GM12878 (cell line): ENCODE results near the gene IFIT1. TPM values are rescaled to one million over a fixed set of nuclear protein-coding genes. Genes with fewer than 3 reads are reported as not detected.

Experiments
- ATAC-seq: fragments of 200-7000 bp; cut with Tn5 transposase; 3 replicates; pipeline ENCODE4 v1.9.1; 2020; ENCODE audit warnings: mild to moderate bottlenecking, moderate library complexity
- BruUV-seq: library from RNA; stranded (reverse); fragments of 400-500 nt; replicated peaks from 2 replicates; lab custom pipeline; 2021; lab: Mats Ljungman, UMichigan
- CTCF ChIA-PET: fragments of 300-600 bp; sonication (Branson Sonifier 250); formaldehyde crosslinking; extraction: SDS; loops from one replicate; lab custom pipeline; 2021; ENCODE audit warnings: inconsistent platforms; lab: Yijun Ruan, JAX
- POLR2A ChIA-PET: fragments of 350-600 bp; formaldehyde crosslinking; extraction: SDS; loops from one replicate; lab custom pipeline; 2021; ENCODE audit warnings: inconsistent platforms; lab: Charles Lee
- RAD21 ChIA-PET: fragments of 300-600 bp; sonication (Branson Sonifier 250); formaldehyde crosslinking; loops from one replicate; lab custom pipeline; 2023; ENCODE audit warnings: antibody characterized with exemption; ENCODE audit not compliant: unreplicated experiment; lab: Charles Lee
- SMC1A ChIA-PET: fragments of 300-600 bp; sonication (Branson Sonifier 250); formaldehyde crosslinking; loops from one replicate; lab custom pipeline; 2023; ENCODE audit not compliant: unreplicated experiment, uncharacterized antibody; lab: Charles Lee
- DNase-seq: peaks from one replicate; pipeline ENCODE4 v3.0.0-alpha.2; 2011; ENCODE audit warnings: low read depth, low spot score
- FAIRE-seq: peaks from 3 replicates; lab custom pipeline; 2011; peaks lifted over from hg19 to GRCh38; lab: Jason Lieb, UNC
- H2AFZ ChIP-seq: 2 replicates; pipeline ENCODE4 v1.6.0; 2011; ENCODE audit warnings: low read depth, low read length, control low read depth; ENCODE audit not compliant: control insufficient read depth
- H3K27ac ChIP-seq: 2 replicates; pipeline ENCODE4 v1.5.1; 2011; ENCODE audit warnings: control low read depth; ENCODE audit not compliant: control insufficient read depth, insufficient read depth
- H3K27me3 ChIP-seq, 2 experiments: replicated peaks in 1 of 2; 2 replicates each; pipeline versions ENCODE4 v1.6.0 to v1.6.1; 2011; ENCODE audit warnings: low read length in 1 of 2; ENCODE audit not compliant: control insufficient read depth in 2 of 2, insufficient read depth in 2 of 2
- H3K36me3 ChIP-seq, 2 experiments: 2 replicates each; pipeline ENCODE4 v1.5.1; 2011; ENCODE audit warnings: low read length in 1 of 2; ENCODE audit not compliant: control insufficient read depth in 2 of 2, insufficient read depth in 2 of 2
- H3K4me1 ChIP-seq: 2 replicates; pipeline ENCODE4 v1.6.1; 2011; ENCODE audit warnings: mild to moderate bottlenecking, low read length, moderate library complexity, mixed read lengths; ENCODE audit not compliant: control insufficient read depth, insufficient read depth
- H3K4me2 ChIP-seq: 2 replicates; pipeline ENCODE4 v1.6.0; 2011; ENCODE audit warnings: control low read depth; ENCODE audit not compliant: control insufficient read depth, insufficient read depth
- H3K4me3 ChIP-seq: fragments of 200-600 bp; sonication (generic); 2 replicates; pipeline ENCODE4 v1.5.1; 2016
- H3K79me2 ChIP-seq: 2 replicates; pipeline ENCODE4 v1.6.0; 2011; ENCODE audit warnings: low read length; ENCODE audit not compliant: control insufficient read depth, insufficient read depth
- H3K9ac ChIP-seq: 2 replicates; pipeline ENCODE4 v1.8.0; 2011; ENCODE audit warnings: low read length, control low read depth, mixed read lengths; ENCODE audit not compliant: control insufficient read depth, insufficient read depth
- H3K9me3 ChIP-seq: replicated peaks from 3 replicates; pipeline ENCODE4 v1.5.1; 2011; ENCODE audit warnings: mild to moderate bottlenecking, low read length; ENCODE audit not compliant: control insufficient read depth, insufficient read depth
- H4K20me1 ChIP-seq: 2 replicates; pipeline ENCODE4 v1.6.0; 2011; ENCODE audit not compliant: control insufficient read depth, insufficient read depth
- CBX3 ChIP-seq: fragments of 200-600 bp; sonication (generic); IDR thresholded peaks from 2 replicates; pipeline ENCODE4 v1.6.1; 2016; ENCODE audit warnings: low read depth, borderline replicate concordance
- CREM ChIP-seq: IDR thresholded peaks from 2 replicates; pipeline ENCODE4 v1.6.1; 2014; ENCODE audit warnings: antibody characterized with exemption, low read depth
- ESRRA ChIP-seq: IDR thresholded peaks from 2 replicates; pipeline ENCODE4 v1.6.1; 2012; ENCODE audit warnings: mild to moderate bottlenecking, low read length, improper control_type of control experiment
- JUNB ChIP-seq: IDR thresholded peaks from 2 replicates; pipeline ENCODE4 v1.6.1; 2016; ENCODE audit warnings: antibody characterized with exemption, mild to moderate bottlenecking
- KLF5 ChIP-seq: fragments of 450-650 bp; IDR thresholded peaks from 2 replicates; pipeline ENCODE4 v1.6.1; 2014; ENCODE audit warnings: mild to moderate bottlenecking; ENCODE audit not compliant: partially characterized antibody
- MYC ChIP-seq: IDR thresholded peaks from 2 replicates; pipeline ENCODE4 v1.6.1; 2011; ENCODE audit warnings: mild to moderate bottlenecking, low read length, moderate library complexity, inconsistent platforms; ENCODE audit not compliant: insufficient read depth, insufficient replicate concordance, insufficient read length, severe bottlenecking
- NBN ChIP-seq: fragments of 450-650 bp; IDR thresholded peaks from 2 replicates; pipeline ENCODE4 v1.6.1; 2016
- NFXL1 ChIP-seq: fragments of 450-650 bp; IDR thresholded peaks from 2 replicates; pipeline ENCODE4 v1.6.1; 2017; ENCODE audit warnings: antibody characterized with exemption, mild to moderate bottlenecking, borderline replicate concordance
- STAT3 ChIP-seq: IDR thresholded peaks from 2 replicates; pipeline ENCODE4 v1.6.1; 2011; ENCODE audit warnings: low read depth, low read length, improper control_type of control experiment
- SUPT20H ChIP-seq: IDR thresholded peaks from 2 replicates; pipeline ENCODE4 v1.6.1; 2011; ENCODE audit warnings: low read depth, mild to moderate bottlenecking, low read length, moderate library complexity, borderline replicate concordance; ENCODE audit not compliant: control insufficient read depth
- TCF12 ChIP-seq: IDR thresholded peaks from 2 replicates; pipeline ENCODE4 v1.6.1; 2011; ENCODE audit warnings: low read depth, mild to moderate bottlenecking, low read length
- WGBS: methylation state at CpG from one replicate; pipeline ENCODE4 v1.1.6; 2016; ENCODE audit warnings: low lambda C conversion rate; ENCODE audit not compliant: insufficient replicate concordance, insufficient coverage; ENCODE audit errors: missing lambda C conversion rate; 5-methylcytosine and 5-hydroxymethylcytosine counted together
- in situ Hi-C: fragments of 300-500 bp; cut with MboI; formaldehyde crosslinking; loops from 9 replicates; pipeline ENCODE4 v1.14.3; 2018; ENCODE audit warnings: mixed read lengths
- intact Hi-C: fragments of 100-400 bp; cut with micrococcal nuclease; formaldehyde crosslinking; loops from one replicate; pipeline ENCODE4 v1.14.2; 2022; ENCODE audit not compliant: unreplicated experiment
- polyA plus RNA-seq, 11 experiments: library from polyadenylated mRNA; depleted of rRNA in 4 of 11; unstranded in 6 of 11; stranded (reverse) in 5 of 11; fragments of >200 nt; fragmentation: Nextera tagmentation in 4 of 11; fragmentation: Illumina TruSeq in 1 of 11; extraction: Ambion mirVana in 4 of 11; extraction: Trizol in 1 of 11; gene quantifications; 1 replicate in 1 of 11; 2 replicates in 10 of 11; pipeline versions ENCODE4 v1.2.1 to v1.2.3, GENCODE V29; 2011 to 2016; ENCODE audit warnings: inconsistent platforms in 2 of 11, missing spikeins in 2 of 11, low read depth in 1 of 11
- total RNA-seq, 4 experiments: library from RNA; depleted of rRNA in 3 of 4; stranded (reverse); fragments of >200 nt in 3 of 4; fragmentation: Illumina TruSeq in 1 of 4; extraction: Trizol in 1 of 4; gene quantifications; 2 replicates each; pipeline versions ENCODE4 v1.2.1 to v1.2.3, GENCODE V29; 2013 to 2021
- TF ChIP-seq, protein P1 (sequence below): fragments of 450-650 bp; IDR thresholded peaks from 2 replicates; pipeline ENCODE4 v1.6.1; 2017; ENCODE audit warnings: low read depth, mild to moderate bottlenecking, moderate library complexity
- TF ChIP-seq, protein P2 (sequence below): fragments of 450-650 bp; IDR thresholded peaks from 2 replicates; pipeline ENCODE4 v1.6.1; 2016; ENCODE audit warnings: mild to moderate bottlenecking
- TF ChIP-seq, protein P3 (sequence below): fragments of 450-650 bp; IDR thresholded peaks from 2 replicates; pipeline ENCODE4 v1.6.1; 2016; ENCODE audit warnings: mild to moderate bottlenecking
- TF ChIP-seq, protein P4 (sequence below): IDR thresholded peaks from 2 replicates; pipeline ENCODE4 v1.6.1; 2012; ENCODE audit warnings: low read depth, low read length, improper control_type of control experiment
- TF ChIP-seq, protein P5 (sequence below): IDR thresholded peaks from 2 replicates; pipeline ENCODE4 v1.6.1; 2012; ENCODE audit warnings: low read length, inconsistent platforms
- TF ChIP-seq, protein P6 (sequence below): fragments of 450-650 bp; IDR thresholded peaks from 2 replicates; pipeline ENCODE4 v1.6.1; 2014; ENCODE audit warnings: mild to moderate bottlenecking

Gene IFIT1
- total and polyA plus RNA-seq, 10 of the 15 experiments (the other 5 are each of a cell fraction or from before 2014, with no cell fraction given): 13.9 to 37.2 (median 22.3) TPM

DNA sequence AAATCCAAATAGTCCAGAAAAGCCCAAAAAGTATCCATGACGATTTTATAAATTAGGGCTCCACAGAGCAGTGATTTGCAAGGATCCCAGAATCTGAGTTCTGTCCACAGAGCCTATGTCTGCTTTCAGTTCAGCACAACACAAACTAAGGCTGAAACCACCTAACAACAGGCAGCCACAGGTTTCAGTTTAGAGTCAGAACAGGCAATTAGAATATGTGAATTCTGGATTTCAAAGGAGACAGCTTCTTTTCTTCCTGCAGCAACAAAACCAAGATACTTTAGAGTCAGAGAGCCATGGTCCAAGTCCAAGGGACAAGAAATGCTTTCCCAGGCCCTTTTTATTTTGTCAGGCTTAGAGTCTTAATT, 41.0 kb upstream of the IFIT1 start:
- no peaks in the 10 kb centered on the region for H3K36me3 ChIP-seq
- H4K20me1 ChIP-seq: no peaks in the 10 kb centered on the region
- in situ Hi-C loops: no loop called here
- FAIRE-seq: peak; percentile 95
- H3K4me2 ChIP-seq: peak overlapping the region; percentile 81
- DNase-seq: peak; percentile 82
- H3K79me2 ChIP-seq: no peaks in the 10 kb centered on the region
- peak; percentile 92 for ATAC-seq
- H3K27me3 ChIP-seq: no peaks in the 10 kb centered on the region
- POLR2A ChIA-PET: interaction anchor here (0.5 to 1.4 kb wide), 4 partner anchors 10 to 21 kb away, joined by 3 to 6 read pairs (median 4); no protein-coding TSS in a partner anchor
- SMC1A ChIA-PET: interaction anchor here (0.9 to 8.3 kb wide), 6 partner anchors 12 to 134 kb away, joined by 3 to 97 read pairs (median 4); no protein-coding TSS in a partner anchor
- BruUV-seq: no TSS peak
- peak overlapping the region; percentile 42 for H3K4me3 ChIP-seq
- RAD21 ChIA-PET: interaction anchor here (0.9 to 3.1 kb wide), 6 partner anchors 12 to 109 kb away, joined by 3 to 38 read pairs (median 8); partner anchors contain the start of gene IFIT2
- 0% methylated on average over 1 of the region's 1 CpG for WGBS
- intact Hi-C loops: loop anchor here (1.0 kb wide), 1 partner anchor 18 kb away; no protein-coding TSS in a partner anchor
- peak overlapping the region; percentile 73 for H3K27ac ChIP-seq
- H3K9me3 ChIP-seq: no peaks in the 10 kb centered on the region
- H2AFZ ChIP-seq: no peak overlapping the region
- H3K4me1 ChIP-seq: peaks cover 45% of the 10 kb centered on the region
- CTCF ChIA-PET: interaction anchor here (1.1 to 3.5 kb wide), 5 partner anchors 12 to 68 kb away, joined by 3 to 34 read pairs (median 5); partner anchors contain the start of gene IFIT2
- H3K9ac ChIP-seq: peak overlapping the region; percentile 32; the same call in 1 of the 2 replicates
- TF ChIP-seq ESRRA: no peak
- TF ChIP-seq NBN: 0 out of 2 replicates have a peak, but pooled peaks have one; percentile 13
- TF ChIP-seq CBX3: no peak
- TF ChIP-seq, protein P1, sequence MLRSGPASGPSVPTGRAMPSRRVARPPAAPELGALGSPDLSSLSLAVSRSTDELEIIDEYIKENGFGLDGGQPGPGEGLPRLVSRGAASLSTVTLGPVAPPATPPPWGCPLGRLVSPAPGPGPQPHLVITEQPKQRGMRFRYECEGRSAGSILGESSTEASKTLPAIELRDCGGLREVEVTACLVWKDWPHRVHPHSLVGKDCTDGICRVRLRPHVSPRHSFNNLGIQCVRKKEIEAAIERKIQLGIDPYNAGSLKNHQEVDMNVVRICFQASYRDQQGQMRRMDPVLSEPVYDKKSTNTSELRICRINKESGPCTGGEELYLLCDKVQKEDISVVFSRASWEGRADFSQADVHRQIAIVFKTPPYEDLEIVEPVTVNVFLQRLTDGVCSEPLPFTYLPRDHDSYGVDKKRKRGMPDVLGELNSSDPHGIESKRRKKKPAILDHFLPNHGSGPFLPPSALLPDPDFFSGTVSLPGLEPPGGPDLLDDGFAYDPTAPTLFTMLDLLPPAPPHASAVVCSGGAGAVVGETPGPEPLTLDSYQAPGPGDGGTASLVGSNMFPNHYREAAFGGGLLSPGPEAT: peak; percentile 55; the same call in 1 of the 2 replicates
- TF ChIP-seq TCF12: no peak
- TF ChIP-seq STAT3: no peak
- TF ChIP-seq, protein P2, sequence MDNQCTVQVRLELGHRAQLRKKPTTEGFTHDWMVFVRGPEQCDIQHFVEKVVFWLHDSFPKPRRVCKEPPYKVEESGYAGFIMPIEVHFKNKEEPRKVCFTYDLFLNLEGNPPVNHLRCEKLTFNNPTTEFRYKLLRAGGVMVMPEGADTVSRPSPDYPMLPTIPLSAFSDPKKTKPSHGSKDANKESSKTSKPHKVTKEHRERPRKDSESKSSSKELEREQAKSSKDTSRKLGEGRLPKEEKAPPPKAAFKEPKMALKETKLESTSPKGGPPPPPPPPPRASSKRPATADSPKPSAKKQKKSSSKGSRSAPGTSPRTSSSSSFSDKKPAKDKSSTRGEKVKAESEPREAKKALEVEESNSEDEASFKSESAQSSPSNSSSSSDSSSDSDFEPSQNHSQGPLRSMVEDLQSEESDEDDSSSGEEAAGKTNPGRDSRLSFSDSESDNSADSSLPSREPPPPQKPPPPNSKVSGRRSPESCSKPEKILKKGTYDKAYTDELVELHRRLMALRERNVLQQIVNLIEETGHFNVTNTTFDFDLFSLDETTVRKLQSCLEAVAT: peak; percentile 73; the same call in 1 of the 2 replicates
- TF ChIP-seq MYC: no peak
- no peak for TF ChIP-seq NFXL1
- TF ChIP-seq, protein P3, sequence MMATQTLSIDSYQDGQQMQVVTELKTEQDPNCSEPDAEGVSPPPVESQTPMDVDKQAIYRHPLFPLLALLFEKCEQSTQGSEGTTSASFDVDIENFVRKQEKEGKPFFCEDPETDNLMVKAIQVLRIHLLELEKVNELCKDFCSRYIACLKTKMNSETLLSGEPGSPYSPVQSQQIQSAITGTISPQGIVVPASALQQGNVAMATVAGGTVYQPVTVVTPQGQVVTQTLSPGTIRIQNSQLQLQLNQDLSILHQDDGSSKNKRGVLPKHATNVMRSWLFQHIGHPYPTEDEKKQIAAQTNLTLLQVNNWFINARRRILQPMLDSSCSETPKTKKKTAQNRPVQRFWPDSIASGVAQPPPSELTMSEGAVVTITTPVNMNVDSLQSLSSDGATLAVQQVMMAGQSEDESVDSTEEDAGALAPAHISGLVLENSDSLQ: no peak
- TF ChIP-seq JUNB: peak; percentile 64; the same call in 1 of the 2 replicates
- TF ChIP-seq KLF5: no peak
- TF ChIP-seq, protein P4, sequence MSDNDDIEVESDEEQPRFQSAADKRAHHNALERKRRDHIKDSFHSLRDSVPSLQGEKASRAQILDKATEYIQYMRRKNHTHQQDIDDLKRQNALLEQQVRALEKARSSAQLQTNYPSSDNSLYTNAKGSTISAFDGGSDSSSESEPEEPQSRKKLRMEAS: no peak
- TF ChIP-seq, protein P5, sequence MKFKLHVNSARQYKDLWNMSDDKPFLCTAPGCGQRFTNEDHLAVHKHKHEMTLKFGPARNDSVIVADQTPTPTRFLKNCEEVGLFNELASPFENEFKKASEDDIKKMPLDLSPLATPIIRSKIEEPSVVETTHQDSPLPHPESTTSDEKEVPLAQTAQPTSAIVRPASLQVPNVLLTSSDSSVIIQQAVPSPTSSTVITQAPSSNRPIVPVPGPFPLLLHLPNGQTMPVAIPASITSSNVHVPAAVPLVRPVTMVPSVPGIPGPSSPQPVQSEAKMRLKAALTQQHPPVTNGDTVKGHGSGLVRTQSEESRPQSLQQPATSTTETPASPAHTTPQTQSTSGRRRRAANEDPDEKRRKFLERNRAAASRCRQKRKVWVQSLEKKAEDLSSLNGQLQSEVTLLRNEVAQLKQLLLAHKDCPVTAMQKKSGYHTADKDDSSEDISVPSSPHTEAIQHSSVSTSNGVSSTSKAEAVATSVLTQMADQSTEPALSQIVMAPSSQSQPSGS: peak; percentile 68; the same call in 1 of the 2 replicates
- peak; percentile 40; the same call in 1 of the 2 replicates for TF ChIP-seq CREM
- TF ChIP-seq SUPT20H: no peak
- TF ChIP-seq, protein P6, sequence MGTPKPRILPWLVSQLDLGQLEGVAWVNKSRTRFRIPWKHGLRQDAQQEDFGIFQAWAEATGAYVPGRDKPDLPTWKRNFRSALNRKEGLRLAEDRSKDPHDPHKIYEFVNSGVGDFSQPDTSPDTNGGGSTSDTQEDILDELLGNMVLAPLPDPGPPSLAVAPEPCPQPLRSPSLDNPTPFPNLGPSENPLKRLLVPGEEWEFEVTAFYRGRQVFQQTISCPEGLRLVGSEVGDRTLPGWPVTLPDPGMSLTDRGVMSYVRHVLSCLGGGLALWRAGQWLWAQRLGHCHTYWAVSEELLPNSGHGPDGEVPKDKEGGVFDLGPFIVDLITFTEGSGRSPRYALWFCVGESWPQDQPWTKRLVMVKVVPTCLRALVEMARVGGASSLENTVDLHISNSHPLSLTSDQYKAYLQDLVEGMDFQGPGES: no peak
